ENCODE measurements around the gene GALT. TPM values are rescaled to one million over a fixed set of nuclear protein-coding genes. Genes with fewer than 3 reads are reported as not detected.
A peak's percentile ranks its signal among the peaks of the same experiment; 100 is the strongest.

The GALT gene
- total and polyA plus RNA-seq, 2 of the 13 experiments (the other 11 are each of a cell fraction or from before 2014, with no cell fraction given) = 40.4 to 46.3 TPM

- TF ChIP-seq CCDC6 (CRISPR knock-in tag; IDR thresholded peaks at IDR 0.05) (no peak), CAMTA2 (CRISPR knock-in tag; IDR thresholded peaks at IDR 0.05; ENCODE audit: borderline replicate concordance) (peak; percentile 56; the same call in 1 of the 2 replicates), LRRFIP1 (CRISPR knock-in tag; conservative IDR thresholded peaks at IDR 0.05) (no peak), ZMYM4 (CRISPR knock-in tag; IDR thresholded peaks at IDR 0.05) (peak; percentile 46; the same call in 1 of the 2 replicates), BCL6 (CRISPR knock-in tag; IDR thresholded peaks at IDR 0.05) (no peak), ZNF564 (CRISPR knock-in tag; IDR thresholded peaks at IDR 0.05) (no peak), EP300 (IDR thresholded peaks at IDR 0.05; ENCODE audit: low read depth in 2 of 2, low read length in 2 of 2) (no peak), EP300 (CRISPR knock-in tag; IDR thresholded peaks at IDR 0.05; ENCODE audit: borderline replicate concordance) (no peak), ZNF44 (CRISPR knock-in tag; IDR thresholded peaks at IDR 0.05) (no peak), HDAC2 (CRISPR knock-in tag; IDR thresholded peaks at IDR 0.05) (no peak), SIN3B (IDR thresholded peaks at IDR 0.05; ENCODE audit: low read length) (no peak), PAWR (CRISPR knock-in tag; IDR thresholded peaks at IDR 0.05; ENCODE audit: borderline replicate concordance) (no peak), SMARCE1 (IDR thresholded peaks at IDR 0.05; ENCODE audit: borderline replicate concordance) (no peak), ZNF644 (CRISPR knock-in tag; IDR thresholded peaks at IDR 0.05; ENCODE audit: low read depth) (no peak), JUNB (CRISPR knock-in tag; IDR thresholded peaks at IDR 0.05; ENCODE audit: borderline replicate concordance) (no peak), ELF1 (CRISPR knock-in tag; IDR thresholded peaks at IDR 0.05) (no peak), SRF (IDR thresholded peaks at IDR 0.05; ENCODE audit: low read depth, low read length) (no peak), SNAI1 (CRISPR knock-in tag; IDR thresholded peaks at IDR 0.05; ENCODE audit: borderline replicate concordance) (no peak), AHDC1 (CRISPR knock-in tag; IDR thresholded peaks at IDR 0.05; ENCODE audit: borderline replicate concordance) (no peak), GTF2F1 (IDR thresholded peaks at IDR 0.05; ENCODE audit: low read length) (no peak), FOXO4 (CRISPR knock-in tag; conservative IDR thresholded peaks at IDR 0.05) (no peak)
Measured at GRCh38 chr9:34675048-34675714, 28.7 kb downstream of the GALT start (continued).

Measured in HepG2 (cell line).